Activated naive CD4-positive, alpha-beta T cell treated with anti-CD3 and anti-CD28 coated beads, Interleukin-2, amount 10 ng/mL, durations not matched to agents 7 days and 5 days (primary cell): ENCODE results near the gene BEND7.

Source experiments
- CTCF ChIA-PET: fragments of 350-600 bp; sonication (Branson Sonifier 250); formaldehyde crosslinking; loops from one replicate; lab custom pipeline; 2021; ENCODE audit warnings: antibody characterized with exemption; lab: Charles Lee
- DNase-seq: peaks from one replicate; pipeline ENCODE4 v3.0.0-alpha.2; 2020
- H3K27ac Mint-ChIP-seq: one replicate; pipeline ENCODE4 v1.8.0; 2021; ENCODE audit warnings: mild to moderate bottlenecking, moderate library complexity, mixed read lengths
- H3K27me3 Mint-ChIP-seq: one replicate; pipeline ENCODE4 v1.8.0; 2021; ENCODE audit warnings: mild to moderate bottlenecking, mixed read lengths
- H3K36me3 Mint-ChIP-seq: one replicate; pipeline ENCODE4 v1.8.0; 2021; ENCODE audit warnings: mixed read lengths
- H3K4me1 Mint-ChIP-seq: one replicate; pipeline ENCODE4 v1.8.0; 2021; ENCODE audit warnings: mixed read lengths
- H3K4me3 Mint-ChIP-seq: one replicate; pipeline ENCODE4 v1.8.0; 2021; ENCODE audit warnings: mild to moderate bottlenecking, moderate library complexity, mixed read lengths
- H3K9me3 Mint-ChIP-seq: one replicate; pipeline ENCODE4 v1.8.0; 2021; ENCODE audit warnings: mixed read lengths

The BEND7 gene

GRCh38 chr10:13511409-13511808 is 17.4 kb downstream of the BEND7 start:
- CTCF ChIA-PET: interaction anchor here (0.9 kb wide), 1 partner anchor 1693 kb away, joined by 3 read pairs; no protein-coding TSS in a partner anchor
- DNase-seq: no peak
- peaks cover 35% of the 10 kb centered on the region for H3K27me3 Mint-ChIP-seq
- no peak overlapping the region for H3K27ac Mint-ChIP-seq
- no peaks in the 10 kb centered on the region for H3K36me3 Mint-ChIP-seq
- H3K4me1 Mint-ChIP-seq: no peaks in the 10 kb centered on the region
- H3K9me3 Mint-ChIP-seq: no peaks in the 10 kb centered on the region
- H3K4me3 Mint-ChIP-seq: no peak overlapping the region

GRCh38 chr10:13505052-13505680 is 23.6 kb downstream of the BEND7 start:
- DNase-seq: no peak
- Mint-ChIP-seq H3K27me3 (peaks cover 25% of the 10 kb centered on the region), H3K4me1 (no peaks in the 10 kb centered on the region), H3K27ac (no peak overlapping the region), H3K9me3 (no peaks in the 10 kb centered on the region), H3K4me3 (no peak overlapping the region), H3K36me3 (no peaks in the 10 kb centered on the region)
- CTCF ChIA-PET: no interaction called here

GRCh38 chr10:13503745-13504463 is 24.9 kb downstream of the BEND7 start:
- Mint-ChIP-seq H3K27me3 (peaks cover 17% of the 10 kb centered on the region), H3K36me3 (no peaks in the 10 kb centered on the region), H3K4me1 (no peaks in the 10 kb centered on the region), H3K9me3 (no peaks in the 10 kb centered on the region), H3K4me3 (no peak overlapping the region), H3K27ac (no peak overlapping the region)
- CTCF ChIA-PET: no interaction called here
- no peak for DNase-seq

- no peaks in the 10 kb centered on the region for H3K9me3 Mint-ChIP-seq
- H3K27me3 Mint-ChIP-seq: peaks cover 9% of the 10 kb centered on the region
- H3K27ac Mint-ChIP-seq: no peak overlapping the region
- CTCF ChIA-PET: no interaction called here
- H3K4me3 Mint-ChIP-seq: no peak overlapping the region
- no peaks in the 10 kb centered on the region for H3K36me3 Mint-ChIP-seq
- H3K4me1 Mint-ChIP-seq: no peaks in the 10 kb centered on the region
- DNase-seq: no peak
These were observed 26.4 kb downstream of the BEND7 start for GRCh38 chr10:13502380-13502779.

GRCh38 chr10:13500201-13500600 is 28.6 kb downstream of the BEND7 start:
- CTCF ChIA-PET: no interaction called here
- H3K27ac Mint-ChIP-seq: no peak overlapping the region
- no peaks in the 10 kb centered on the region for H3K27me3 Mint-ChIP-seq
- H3K9me3 Mint-ChIP-seq: no peaks in the 10 kb centered on the region
- no peak for DNase-seq
- H3K4me1 Mint-ChIP-seq: no peaks in the 10 kb centered on the region
- H3K36me3 Mint-ChIP-seq: no peaks in the 10 kb centered on the region
- H3K4me3 Mint-ChIP-seq: no peak overlapping the region

GRCh38 chr10:13499150-13499549 is 29.7 kb downstream of the BEND7 start:
- Mint-ChIP-seq H3K4me1 (no peaks in the 10 kb centered on the region), H3K27ac (no peak overlapping the region), H3K4me3 (no peak overlapping the region), H3K36me3 (no peaks in the 10 kb centered on the region), H3K9me3 (no peaks in the 10 kb centered on the region), H3K27me3 (peaks cover 4% of the 10 kb centered on the region)
- CTCF ChIA-PET: no interaction called here
- no peak for DNase-seq

- no peak for DNase-seq
- no peaks in the 10 kb centered on the region for H3K4me1 Mint-ChIP-seq
- H3K27me3 Mint-ChIP-seq: peaks cover 12% of the 10 kb centered on the region
These were observed 31.9 kb downstream of the BEND7 start for GRCh38 chr10:13496931-13497330.

GRCh38 chr10:13496164-13496563 is 32.6 kb downstream of the BEND7 start:
- no peak for DNase-seq
- H3K36me3 Mint-ChIP-seq: no peaks in the 10 kb centered on the region
- H3K4me1 Mint-ChIP-seq: no peaks in the 10 kb centered on the region
- no peak overlapping the region for H3K4me3 Mint-ChIP-seq
- H3K27ac Mint-ChIP-seq: no peak overlapping the region
- no peaks in the 10 kb centered on the region for H3K9me3 Mint-ChIP-seq
- CTCF ChIA-PET: interaction anchor here (0.6 kb wide), 1 partner anchor 106 kb away, joined by 4 read pairs; no protein-coding TSS in a partner anchor
- H3K27me3 Mint-ChIP-seq: peaks cover 12% of the 10 kb centered on the region

More at GRCh38 chr10:13496931-13497330, 31.9 kb downstream of the BEND7 start:
- CTCF ChIA-PET: interaction anchor here (0.6 kb wide), 1 partner anchor 106 kb away, joined by 4 read pairs; no protein-coding TSS in a partner anchor
- no peaks in the 10 kb centered on the region for H3K9me3 Mint-ChIP-seq
- H3K4me3 Mint-ChIP-seq: no peak overlapping the region
- no peak overlapping the region for H3K27ac Mint-ChIP-seq
- no peaks in the 10 kb centered on the region for H3K36me3 Mint-ChIP-seq

- H3K27ac Mint-ChIP-seq: no peak overlapping the region
- H3K9me3 Mint-ChIP-seq: no peaks in the 10 kb centered on the region
- DNase-seq: no peak
- CTCF ChIA-PET: no interaction called here
- H3K27me3 Mint-ChIP-seq: peaks cover 12% of the 10 kb centered on the region
- H3K4me3 Mint-ChIP-seq: no peak overlapping the region
- H3K4me1 Mint-ChIP-seq: no peaks in the 10 kb centered on the region
- H3K36me3 Mint-ChIP-seq: no peaks in the 10 kb centered on the region
These were observed 36.2 kb downstream of the BEND7 start for GRCh38 chr10:13492493-13493180.

- Mint-ChIP-seq H3K4me1 (no peaks in the 10 kb centered on the region), H3K36me3 (no peaks in the 10 kb centered on the region), H3K27ac (no peak overlapping the region), H3K9me3 (no peaks in the 10 kb centered on the region), H3K27me3 (peaks cover 12% of the 10 kb centered on the region), H3K4me3 (no peak overlapping the region)
- no peak for DNase-seq
- CTCF ChIA-PET: no interaction called here
These were observed 37.0 kb downstream of the BEND7 start for GRCh38 chr10:13491747-13492360.

GRCh38 chr10:13490503-13490902 is 38.3 kb downstream of the BEND7 start:
- Mint-ChIP-seq H3K36me3 (no peaks in the 10 kb centered on the region), H3K4me3 (no peak overlapping the region), H3K4me1 (no peaks in the 10 kb centered on the region), H3K27ac (no peak overlapping the region), H3K9me3 (no peaks in the 10 kb centered on the region), H3K27me3 (peaks cover 12% of the 10 kb centered on the region)
- CTCF ChIA-PET: no interaction called here
- DNase-seq: no peak

- Mint-ChIP-seq H3K27me3 (peaks cover 8% of the 10 kb centered on the region), H3K27ac (no peak overlapping the region), H3K9me3 (no peaks in the 10 kb centered on the region), H3K4me1 (no peaks in the 10 kb centered on the region), H3K4me3 (no peak overlapping the region), H3K36me3 (no peaks in the 10 kb centered on the region)
- CTCF ChIA-PET: no interaction called here
- no peak for DNase-seq
These were observed 39.7 kb downstream of the BEND7 start for GRCh38 chr10:13489035-13489599.

- Mint-ChIP-seq H3K27me3 (peaks cover 9% of the 10 kb centered on the region), H3K36me3 (no peaks in the 10 kb centered on the region), H3K27ac (no peak overlapping the region), H3K4me1 (no peaks in the 10 kb centered on the region), H3K4me3 (no peak overlapping the region), H3K9me3 (no peaks in the 10 kb centered on the region)
- CTCF ChIA-PET: no interaction called here
- DNase-seq: no peak
These were observed 43.2 kb downstream of the BEND7 start for GRCh38 chr10:13485623-13486022.

GRCh38 chr10:13483951-13484350 is 44.9 kb downstream of the BEND7 start:
- no peaks in the 10 kb centered on the region for H3K4me1 Mint-ChIP-seq
- CTCF ChIA-PET: no interaction called here
- DNase-seq: peak; percentile 24
- H3K4me3 Mint-ChIP-seq: no peak overlapping the region
- H3K27ac Mint-ChIP-seq: no peak overlapping the region
- H3K36me3 Mint-ChIP-seq: no peaks in the 10 kb centered on the region
- peaks cover 9% of the 10 kb centered on the region for H3K27me3 Mint-ChIP-seq
- H3K9me3 Mint-ChIP-seq: no peaks in the 10 kb centered on the region
